ENCODE results near the gene S100G. TPM values are rescaled to one million over a fixed set of nuclear protein-coding genes. Genes with fewer than 3 reads are reported as not detected.

The S100G gene
- total RNA-seq, 1 experiment from 2014 or later, result not detected

Small RNA genes lying within 50 kb of the gene (small RNA-seq; reads per million reads assigned to genes)
- gene MIR548AM, result not detected

Other genes with a start within 250 kb of the S100G start
- gene CTPS2, start 62.5 kb downstream of the S100G start, total RNA-seq (2014; rRNA removed; shearing (Covaris generic)), result 6.0 and 6.1 TPM in 2 replicates
- 31.6 and 34.5 TPM in 2 replicates for gene SYAP1, start 69.5 kb downstream of the S100G start, total RNA-seq (2014; rRNA removed; shearing (Covaris generic))
- gene TXLNG, start 136.3 kb downstream of the S100G start, total RNA-seq (2014; rRNA removed; shearing (Covaris generic)), result 14.1 and 15.7 TPM in 2 replicates
- gene RBBP7, start 220.2 kb downstream of the S100G start, total RNA-seq (2014; rRNA removed; shearing (Covaris generic)), result 157 and 177 TPM in 2 replicates